Natural killer cell (primary cell): ENCODE results near the gene KCNJ16. TPM values are rescaled to one million over a fixed set of nuclear protein-coding genes. Genes with fewer than 3 reads are reported as not detected.

Experiments used
- ATAC-seq, 3 donors: fragments of 150-1000 bp in 2 of 3; fragments of 200-7000 bp in 1 of 3; cut with Tn5 transposase; 1 replicate in 1 of 3; 2 replicates in 2 of 3; pipeline ENCODE4 v1.10.0; 2021; ENCODE audit warnings: mild to moderate bottlenecking in 2 of 3, moderate library complexity in 2 of 3
- DNase-seq, 2 donors: peaks; one replicate each; pipeline versions ENCODE4 v3.0.0 to v3.0.0-alpha.2; 2013 to 2021; ENCODE audit warnings: mixed read lengths in 1 of 2
- H3K27ac ChIP-seq: one replicate; pipeline ENCODE4 v1.5.1; 2013; ENCODE audit warnings: mild to moderate bottlenecking, low read length
- H3K27me3 ChIP-seq: one replicate; pipeline ENCODE4 v1.6.1; 2013; ENCODE audit warnings: low read length; ENCODE audit not compliant: control insufficient read depth, insufficient read depth
- H3K36me3 ChIP-seq: one replicate; pipeline ENCODE4 v1.6.1; 2013; ENCODE audit warnings: low read length; ENCODE audit not compliant: control insufficient read depth, insufficient read depth
- H3K4me1 ChIP-seq: one replicate; pipeline ENCODE4 v1.6.1; 2013; ENCODE audit warnings: low read length; ENCODE audit not compliant: control insufficient read depth, insufficient read depth
- H3K4me3 ChIP-seq: one replicate; pipeline ENCODE4 v1.5.1; 2013; ENCODE audit warnings: low read length
- H3K9me3 ChIP-seq: one replicate; pipeline ENCODE4 v1.6.1; 2013; ENCODE audit warnings: low read length; ENCODE audit not compliant: control insufficient read depth, insufficient read depth
- H3K27ac Mint-ChIP-seq, 2 donors: one replicate each; pipeline ENCODE4 v1.8.0; 2022; ENCODE audit warnings: mild to moderate bottlenecking in 2 of 2, mixed read lengths in 2 of 2, moderate library complexity in 1 of 2
- H3K27me3 Mint-ChIP-seq, 2 donors: one replicate each; pipeline ENCODE4 v1.8.0; 2022; ENCODE audit warnings: low read depth in 2 of 2, mixed read lengths in 2 of 2
- H3K36me3 Mint-ChIP-seq: one replicate; pipeline ENCODE4 v1.8.0; 2022; ENCODE audit warnings: mixed read lengths
- H3K4me1 Mint-ChIP-seq, 2 donors: one replicate each; pipeline ENCODE4 v1.8.0; 2022; ENCODE audit warnings: mixed read lengths in 2 of 2
- H3K4me3 Mint-ChIP-seq: one replicate; pipeline ENCODE4 v1.8.0; 2022; ENCODE audit warnings: mild to moderate bottlenecking, moderate library complexity, mixed read lengths
- H3K9me3 Mint-ChIP-seq, 2 donors: one replicate each; pipeline ENCODE4 v1.8.0; 2022; ENCODE audit warnings: mixed read lengths in 2 of 2
- CTCF ChIP-seq: fragments of 200-600 bp; IDR thresholded peaks from one replicate; pipeline ENCODE4 v1.8.0; 2022; ENCODE audit warnings: antibody characterized with exemption
- WGBS: methylation state at CpG from one replicate; pipeline ENCODE4 v1.1.7; 2013; ENCODE audit warnings: missing lambda C conversion rate; ENCODE audit not compliant: insufficient coverage; 5-methylcytosine and 5-hydroxymethylcytosine counted together
- intact Hi-C: fragments of 100-400 bp; cut with micrococcal nuclease; formaldehyde crosslinking; loops from one replicate; pipeline ENCODE4 v1.14.2; 2022
- total RNA-seq, 4 donors: library from RNA; stranded (reverse); fragments of 120-200 nt in 1 of 4; gene quantifications; one replicate each; pipeline versions ENCODE4 v1.2.3 to v1.2.4, GENCODE V29; 2013 to 2022

The KCNJ16 gene
- total RNA-seq, 3 donors from 2014 or later (not counting 1 experiment from before 2014, with no cell fraction given): not detected

DNA sequence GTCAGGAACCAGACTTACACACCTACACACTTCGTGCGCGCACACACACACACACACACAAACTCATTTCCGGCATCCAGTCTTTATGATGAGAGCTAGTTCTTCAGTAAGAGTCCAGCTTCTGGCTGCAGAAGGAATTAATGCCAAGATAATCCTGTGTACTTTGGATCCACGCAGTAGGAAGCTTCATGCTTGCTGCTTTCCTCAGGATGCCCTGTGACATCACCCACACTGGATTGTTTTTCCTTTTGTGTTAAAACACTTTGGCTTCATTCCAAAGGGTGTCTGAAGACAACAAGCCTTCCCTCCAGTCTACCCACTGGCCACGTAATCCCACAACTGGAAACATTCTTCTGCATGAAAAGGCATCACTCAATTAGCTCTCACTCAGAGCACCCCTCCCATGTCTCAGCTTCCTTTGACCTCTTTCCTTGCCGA lies 35.4 kb downstream of the KCNJ16 start:
- H3K36me3 Mint-ChIP-seq: no peaks in the 10 kb centered on the region
- no peaks in the 10 kb centered on the region for H3K27me3 ChIP-seq
- no peaks in the 10 kb centered on the region for H3K4me1 ChIP-seq
- no peak overlapping the region for H3K4me3 ChIP-seq
- no peak overlapping the region for H3K27ac Mint-ChIP-seq
- no peaks in the 10 kb centered on the region for H3K36me3 ChIP-seq
- DNase-seq (no peak), ATAC-seq (no peak)
- peaks cover 0 to 2% of the 10 kb centered on the region in 2 donors for H3K9me3 Mint-ChIP-seq
- H3K4me3 Mint-ChIP-seq: no peak overlapping the region
- H3K27ac ChIP-seq: no peak overlapping the region
- intact Hi-C loops: no loop called here
- H3K27me3 Mint-ChIP-seq: peaks cover 0 to 3% of the 10 kb centered on the region in 2 donors
- 95% methylated on average over 6 of the region's 7 CpGs for WGBS
- no peaks in the 10 kb centered on the region for H3K4me1 Mint-ChIP-seq
- TF ChIP-seq CTCF: no peak
- H3K9me3 ChIP-seq: no peaks in the 10 kb centered on the region

- H3K4me1 Mint-ChIP-seq: no peaks in the 10 kb centered on the region
- no peak for TF ChIP-seq CTCF
- intact Hi-C loops: no loop called here
- peaks cover 0 to 2% of the 10 kb centered on the region in 2 donors for H3K9me3 Mint-ChIP-seq
- Histone ChIP-seq H3K4me3 (no peak overlapping the region), H3K27me3 (no peaks in the 10 kb centered on the region), H3K9me3 (no peaks in the 10 kb centered on the region), H3K36me3 (no peaks in the 10 kb centered on the region), H3K4me1 (no peaks in the 10 kb centered on the region), H3K27ac (no peak overlapping the region)
- H3K27me3 Mint-ChIP-seq: peaks cover 0 to 3% of the 10 kb centered on the region in 2 donors
- no peak overlapping the region for H3K27ac Mint-ChIP-seq
- 59% methylated on average over 3 of the region's 4 CpGs for WGBS
- no peak for DNase-seq
- no peaks in the 10 kb centered on the region for H3K36me3 Mint-ChIP-seq
- H3K4me3 Mint-ChIP-seq: no peak overlapping the region
- ATAC-seq: peak in 1 of 3 donors; percentile 60
Measured at GRCh38 chr17:70111201-70111600, 36.2 kb downstream of the KCNJ16 start.

DNA sequence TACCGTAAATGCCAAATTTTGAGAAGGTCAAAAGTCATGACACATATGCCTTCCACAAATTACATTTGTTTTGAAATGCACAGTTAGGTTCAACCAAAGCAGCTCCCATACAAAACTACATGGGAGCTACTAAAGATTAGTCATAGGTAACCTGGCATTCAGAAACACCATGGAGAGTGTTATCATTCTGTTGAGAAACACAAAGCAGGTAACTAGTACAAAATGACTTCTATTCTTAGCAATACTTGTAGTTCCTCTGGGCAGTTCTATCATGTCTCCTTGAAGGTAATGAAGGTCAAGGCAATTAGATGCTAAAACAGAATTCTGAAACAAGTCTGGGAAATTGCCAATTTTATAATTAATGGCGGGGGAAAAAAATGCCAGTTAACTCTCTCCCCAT lies 39.4 kb downstream of the KCNJ16 start:
- H3K27me3 Mint-ChIP-seq: peaks cover 0 to 2% of the 10 kb centered on the region in 2 donors
- intact Hi-C loops: no loop called here
- Histone ChIP-seq H3K4me3 (no peak overlapping the region), H3K36me3 (no peaks in the 10 kb centered on the region), H3K27me3 (no peaks in the 10 kb centered on the region), H3K9me3 (no peaks in the 10 kb centered on the region), H3K27ac (no peak overlapping the region), H3K4me1 (no peaks in the 10 kb centered on the region)
- ATAC-seq: no peak
- peaks cover 0 to 2% of the 10 kb centered on the region in 2 donors for H3K9me3 Mint-ChIP-seq
- H3K27ac Mint-ChIP-seq: no peak overlapping the region
- no peaks in the 10 kb centered on the region for H3K36me3 Mint-ChIP-seq
- H3K4me3 Mint-ChIP-seq: no peak overlapping the region
- no peak for DNase-seq
- TF ChIP-seq CTCF: no peak
- WGBS: 92% methylated on average over 2 of the region's 2 CpGs
- no peaks in the 10 kb centered on the region for H3K4me1 Mint-ChIP-seq

DNA sequence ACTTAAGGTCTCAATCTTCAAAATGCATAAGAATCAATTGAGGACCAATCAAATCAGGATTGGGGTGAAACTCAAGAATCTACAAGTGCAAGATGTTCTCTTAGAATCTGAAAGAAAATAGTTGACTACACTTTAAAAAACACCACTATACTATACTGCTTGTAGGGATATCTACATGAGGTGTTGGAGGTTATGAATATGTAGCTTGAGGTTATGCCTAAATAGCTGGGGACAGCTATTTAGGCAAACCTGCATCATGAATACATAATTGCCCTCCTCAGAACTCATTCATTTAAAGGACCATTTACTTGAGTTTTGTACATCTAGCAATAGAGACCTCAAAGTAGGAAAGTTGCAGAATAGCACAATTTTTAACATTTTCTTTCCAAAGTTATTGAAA lies 40.1 kb downstream of the KCNJ16 start:
- no peak for TF ChIP-seq CTCF
- H3K4me3 ChIP-seq: no peak overlapping the region
- no peaks in the 10 kb centered on the region for H3K9me3 ChIP-seq
- intact Hi-C loops: no loop called here
- ATAC-seq (no peak), DNase-seq (no peak)
- H3K4me1 Mint-ChIP-seq: no peaks in the 10 kb centered on the region
- H3K4me1 ChIP-seq: no peaks in the 10 kb centered on the region
- H3K27ac ChIP-seq: no peak overlapping the region
- H3K4me3 Mint-ChIP-seq: no peak overlapping the region
- peaks cover under 1 to 4% of the 10 kb centered on the region in 2 donors for H3K9me3 Mint-ChIP-seq
- H3K27me3 ChIP-seq: no peaks in the 10 kb centered on the region
- H3K36me3 ChIP-seq: no peaks in the 10 kb centered on the region
- H3K36me3 Mint-ChIP-seq: no peaks in the 10 kb centered on the region
- no peaks in the 10 kb centered on the region for H3K27me3 Mint-ChIP-seq
- no peak overlapping the region for H3K27ac Mint-ChIP-seq
